ENCODE data around the gene OSBPL7. TPM values are rescaled to one million over a fixed set of nuclear protein-coding genes. Genes with fewer than 3 reads are reported as not detected.

Gene OSBPL7
- 10 to 100 TPM in 2 of 3 donors, 1 to 10 TPM in 1; 9.3 to 12.3 (median 11.7) TPM for polyA plus RNA-seq (ENCODE audit: insufficient read length in 3 of 3)

- DNase-seq (ENCODE audit: low read depth in 3 of 3, low spot score in 2 of 3): peak in 2 of 3 donors; percentile 33 to 59
Measured at GRCh38 chr17:47821424-47822391, at the start of gene OSBPL7. TSS of gene OSBPL7 (minus strand) at chr17:47821794. CDS start at chr17:47820278, 1,516 bp downstream.

GRCh38 chr17:47871048-47871447 lies 49.5 kb upstream of the OSBPL7 start:
- DNase-seq (ENCODE audit: low read depth in 3 of 3, low spot score in 2 of 3): no peak

- no peak for DNase-seq (ENCODE audit: low read depth in 3 of 3, low spot score in 2 of 3)
Measured at GRCh38 chr17:47870056-47870455, 48.5 kb upstream of the OSBPL7 start.

- no peak for DNase-seq (ENCODE audit: low read depth in 3 of 3, low spot score in 2 of 3)
Measured at GRCh38 chr17:47869114-47869513, 47.5 kb upstream of the OSBPL7 start.

GRCh38 chr17:47867813-47868533 lies 46.4 kb upstream of the OSBPL7 start:
- DNase-seq (ENCODE audit: low read depth in 3 of 3, low spot score in 2 of 3): no peak

GRCh38 chr17:47866941-47867340 lies 45.3 kb upstream of the OSBPL7 start:
- no peak for DNase-seq (ENCODE audit: low read depth in 3 of 3, low spot score in 2 of 3)

GRCh38 chr17:47864791-47865216 lies 43.2 kb upstream of the OSBPL7 start:
- no peak for DNase-seq (ENCODE audit: low read depth in 3 of 3, low spot score in 2 of 3)

GRCh38 chr17:47862621-47863440 lies 41.2 kb upstream of the OSBPL7 start:
- DNase-seq (ENCODE audit: low read depth in 3 of 3, low spot score in 2 of 3): no peak

GRCh38 chr17:47860386-47860785 lies 38.8 kb upstream of the OSBPL7 start:
- no peak for DNase-seq (ENCODE audit: low read depth in 3 of 3, low spot score in 2 of 3)

GRCh38 chr17:47857551-47858455 lies 36.2 kb upstream of the OSBPL7 start:
- DNase-seq (ENCODE audit: low read depth in 3 of 3, low spot score in 2 of 3): no peak

- DNase-seq (ENCODE audit: low read depth in 3 of 3, low spot score in 2 of 3): no peak
Measured at GRCh38 chr17:47856830-47857229, 35.2 kb upstream of the OSBPL7 start.

GRCh38 chr17:47855737-47856136 lies 34.1 kb upstream of the OSBPL7 start:
- DNase-seq (ENCODE audit: low read depth in 3 of 3, low spot score in 2 of 3): no peak

GRCh38 chr17:47853616-47854015 lies 32.0 kb upstream of the OSBPL7 start:
- DNase-seq (ENCODE audit: low read depth in 3 of 3, low spot score in 2 of 3): no peak

- DNase-seq (ENCODE audit: low read depth in 3 of 3, low spot score in 2 of 3): no peak
Measured at GRCh38 chr17:47852113-47852949, 30.7 kb upstream of the OSBPL7 start.

- DNase-seq (ENCODE audit: low read depth in 3 of 3, low spot score in 2 of 3): no peak
Measured at GRCh38 chr17:47851764-47852112, 30.1 kb upstream of the OSBPL7 start.

- no peak for DNase-seq (ENCODE audit: low read depth in 3 of 3, low spot score in 2 of 3)
Measured at GRCh38 chr17:47850692-47851573, 29.3 kb upstream of the OSBPL7 start, which contains the start of gene SP6. TSS of gene SP6 (minus strand) at chr17:47851163. CDS start at chr17:47848429, 2,734 bp downstream.

GRCh38 chr17:47850373-47850691 lies 28.7 kb upstream of the OSBPL7 start:
- no peak for DNase-seq (ENCODE audit: low read depth in 3 of 3, low spot score in 2 of 3)

- no peak for DNase-seq (ENCODE audit: low read depth in 3 of 3, low spot score in 2 of 3)
Measured at GRCh38 chr17:47848198-47848513, 26.6 kb upstream of the OSBPL7 start.
